CD4-positive, alpha-beta T cell (primary cell): ENCODE results near the gene EHBP1L1. TPM values are rescaled to one million over a fixed set of nuclear protein-coding genes. Genes with fewer than 3 reads are reported as not detected.

ENCODE experiments used
- ATAC-seq: fragments of 200-7000 bp; cut with Tn5 transposase; one replicate; pipeline ENCODE4 v1.10.0; 2022; ENCODE audit warnings: mild to moderate bottlenecking; ENCODE audit not compliant: poor library complexity
- CTCF ChIA-PET: fragments of 350-600 bp; sonication (Branson Sonifier 250); formaldehyde crosslinking; loops from one replicate; lab custom pipeline; 2021; ENCODE audit warnings: antibody characterized with exemption, inconsistent platforms; lab: Charles Lee
- POLR2A ChIA-PET: fragments of 350-600 bp; sonication (Branson Sonifier 250); formaldehyde crosslinking; loops from one replicate; lab custom pipeline; 2021; ENCODE audit warnings: antibody characterized with exemption, inconsistent platforms; lab: Charles Lee
- DNase-seq, 14 experiments: peaks; one replicate each; pipeline ENCODE4 v3.0.0-alpha.2; 2013 to 2020; ENCODE audit warnings: mixed read lengths in 2 of 14
- H3K27ac ChIP-seq, 2 donors: one replicate each; pipeline versions ENCODE4 v1.5.1 to v1.7.0; 2013; ENCODE audit warnings: low read length in 2 of 2, low read depth in 1 of 2, mild to moderate bottlenecking in 1 of 2
- H3K27me3 ChIP-seq, 2 experiments: 1 replicate in 1 of 2; 2 replicates in 1 of 2; pipeline versions ENCODE4 v1.6.1 to v1.7.0; 2013; ENCODE audit warnings: low read length in 2 of 2, control low read depth in 1 of 2, mild to moderate bottlenecking in 1 of 2, moderate library complexity in 1 of 2; ENCODE audit not compliant: insufficient read depth in 2 of 2, control insufficient read depth in 1 of 2
- H3K36me3 ChIP-seq: one replicate; pipeline ENCODE4 v1.6.1; 2013; ENCODE audit warnings: low read length, control low read depth; ENCODE audit not compliant: insufficient read depth
- H3K4me1 ChIP-seq: one replicate; pipeline ENCODE4 v1.6.1; 2013; ENCODE audit warnings: low read length, control low read depth; ENCODE audit not compliant: insufficient read depth
- H3K4me3 ChIP-seq: one replicate; pipeline ENCODE4 v1.5.1; 2013; ENCODE audit warnings: mild to moderate bottlenecking, low read length, moderate library complexity
- H3K9me3 ChIP-seq, 2 experiments: 1 replicate in 1 of 2; 2 replicates in 1 of 2; pipeline versions ENCODE4 v1.6.1 to v1.7.0; 2013; ENCODE audit warnings: low read length in 2 of 2, mild to moderate bottlenecking in 2 of 2, control low read depth in 1 of 2, moderate library complexity in 1 of 2; ENCODE audit not compliant: control insufficient read depth in 1 of 2, insufficient read depth in 1 of 2
- H3K27ac Mint-ChIP-seq: one replicate; pipeline ENCODE4 v1.8.0; 2020; ENCODE audit warnings: mixed read lengths
- H3K27me3 Mint-ChIP-seq: one replicate; pipeline ENCODE4 v1.8.0; 2021; ENCODE audit warnings: mixed read lengths
- H3K36me3 Mint-ChIP-seq: one replicate; pipeline ENCODE4 v1.8.0; 2021; ENCODE audit warnings: low read depth, mixed read lengths
- H3K4me1 Mint-ChIP-seq: one replicate; pipeline ENCODE4 v1.8.0; 2021; ENCODE audit warnings: low read depth, mixed read lengths
- H3K4me3 Mint-ChIP-seq: one replicate; pipeline ENCODE4 v1.8.0; 2020; ENCODE audit warnings: mild to moderate bottlenecking, mixed read lengths
- H3K9me3 Mint-ChIP-seq: one replicate; pipeline ENCODE4 v1.8.0; 2020; ENCODE audit warnings: mixed read lengths
- CTCF ChIP-seq: fragments of 200-600 bp; IDR thresholded peaks from one replicate; pipeline ENCODE4 v1.8.0; 2022; ENCODE audit warnings: antibody characterized with exemption, mild to moderate bottlenecking
- intact Hi-C, 2 experiments: fragments of 100-400 bp; cut with DNase I in 1 of 2; cut with micrococcal nuclease in 1 of 2; formaldehyde crosslinking; loops; one replicate each; pipeline versions ENCODE4 v1.15.1 to v1.9.0; 2023 to 2025; cut with DNase I, micrococcal nuclease
- total RNA-seq, 174 experiments: library from RNA in 2 of 174; stranded (reverse) in 2 of 174; gene quantifications; one replicate each; pipeline ENCODE4 v1.2.3 and lab custom pipeline; 2021 to 2026

The EHBP1L1 gene
- total RNA-seq, 2 experiments from 2014 or later, result 82.6 to 88.5 TPM

GRCh38 chr11:65578134-65578533, 2.3 kb downstream of the EHBP1L1 start:
- peak overlapping the region; percentile 71 for H3K4me3 ChIP-seq
- intact Hi-C loops, result loop anchor here in 1 of 2 experiments (1.0 to 10.0 kb wide), 2 partner anchors 12 to 53 kb away; partner anchors contain the start of gene SCYL1
- DNase-seq (no peak), ATAC-seq (no peak)
- Mint-ChIP-seq H3K36me3 (peaks cover 63% of the 10 kb centered on the region), H3K4me3 (peak overlapping the region; percentile 67), H3K27me3 (no peaks in the 10 kb centered on the region), H3K4me1 (peaks cover 36% of the 10 kb centered on the region), H3K27ac (peak overlapping the region; percentile 37), H3K9me3 (no peaks in the 10 kb centered on the region)
- POLR2A ChIA-PET, result interaction anchor here (1.0 to 3.6 kb wide), 5 partner anchors 10 to 53 kb away, joined by 3 to 27 read pairs (median 16); partner anchors contain the start of genes PCNX3 and SCYL1
- H3K36me3 ChIP-seq, result peaks cover 55% of the 10 kb centered on the region
- CTCF ChIA-PET, result interaction anchor here (2.3 to 4.1 kb wide), 3 partner anchors 10 to 38 kb away, joined by 9 to 31 read pairs (median 30); no protein-coding TSS in a partner anchor
- no peak for TF ChIP-seq CTCF
- H3K9me3 ChIP-seq, result no peaks in the 10 kb centered on the region
- peak overlapping the region in 1 of 2 donors; percentile 61 for H3K27ac ChIP-seq
- H3K27me3 ChIP-seq, result no peaks in the 10 kb centered on the region
- H3K4me1 ChIP-seq, result peaks cover 57% of the 10 kb centered on the region

GRCh38 chr11:65578667-65579066, 2.8 kb downstream of the EHBP1L1 start:
- intact Hi-C loops, result loop anchor here in 1 of 2 experiments (1.0 to 10.0 kb wide), 2 partner anchors 12 to 54 kb away; partner anchors contain the start of gene SCYL1
- no peaks in the 10 kb centered on the region for H3K27me3 Mint-ChIP-seq
- H3K4me1 Mint-ChIP-seq, result peaks cover 31% of the 10 kb centered on the region
- peak overlapping the region; percentile 37 for H3K27ac Mint-ChIP-seq
- no peak for TF ChIP-seq CTCF
- no peaks in the 10 kb centered on the region for H3K9me3 Mint-ChIP-seq
- peak overlapping the region; percentile 67 for H3K4me3 Mint-ChIP-seq
- ChIA-PET CTCF (interaction anchor here (4.1 kb wide), 1 partner anchor 10 kb away, joined by 31 read pairs; no protein-coding TSS in a partner anchor), POLR2A (interaction anchor here (1.0 kb wide), 1 partner anchor 9 kb away, joined by 3 read pairs; no protein-coding TSS in a partner anchor)
- Histone ChIP-seq H3K4me3 (no peak overlapping the region), H3K9me3 (no peaks in the 10 kb centered on the region), H3K27me3 (no peaks in the 10 kb centered on the region), H3K4me1 (peaks cover 52% of the 10 kb centered on the region), H3K36me3 (peaks cover 51% of the 10 kb centered on the region), H3K27ac (no peak overlapping the region)
- DNase-seq (no peak), ATAC-seq (no peak)
- H3K36me3 Mint-ChIP-seq, result peaks cover 62% of the 10 kb centered on the region

- no peak overlapping the region for H3K4me3 ChIP-seq
- peaks cover 64% of the 10 kb centered on the region for H3K36me3 Mint-ChIP-seq
- H3K4me1 Mint-ChIP-seq, result peaks cover 31% of the 10 kb centered on the region
- no peak for ATAC-seq
- H3K4me3 Mint-ChIP-seq, result peak overlapping the region; percentile 56
- POLR2A ChIA-PET, result interaction anchor here (1.0 kb wide), 1 partner anchor 9 kb away, joined by 3 read pairs; no protein-coding TSS in a partner anchor
- no peak overlapping the region for H3K27ac ChIP-seq
- H3K36me3 ChIP-seq, result peaks cover 54% of the 10 kb centered on the region
- intact Hi-C loops, result loop anchor here in 1 of 2 experiments (10.0 kb wide), 1 partner anchor 54 kb away; the partner anchor contains the start of gene SCYL1
- CTCF ChIA-PET, result no interaction called here
- no peaks in the 10 kb centered on the region for H3K9me3 Mint-ChIP-seq
- no peaks in the 10 kb centered on the region for H3K27me3 Mint-ChIP-seq
- no peak for DNase-seq
- TF ChIP-seq CTCF, result no peak
- no peaks in the 10 kb centered on the region for H3K27me3 ChIP-seq
- peak overlapping the region; percentile 37 for H3K27ac Mint-ChIP-seq
- peaks cover 50% of the 10 kb centered on the region for H3K4me1 ChIP-seq
- no peaks in the 10 kb centered on the region for H3K9me3 ChIP-seq
Measured at GRCh38 chr11:65579291-65579690, 3.4 kb downstream of the EHBP1L1 start.
